Endothelial cell (in vitro differentiated cells): ENCODE results near the gene CD22. TPM values are rescaled to one million over a fixed set of nuclear protein-coding genes. Genes with fewer than 3 reads are reported as not detected.

Experiments
- DNase-seq: peaks from one replicate; pipeline ENCODE4 v3.0.0; 2021; ENCODE audit warnings: low spot score
- H3K27ac Mint-ChIP-seq: one replicate; pipeline ENCODE4 v1.8.0; 2021; ENCODE audit warnings: mixed read lengths, inconsistent platforms; ENCODE audit not compliant: unreplicated experiment
- H3K27me3 Mint-ChIP-seq: one replicate; pipeline ENCODE4 v1.8.0; 2021; ENCODE audit warnings: mild to moderate bottlenecking, moderate library complexity, mixed read lengths, inconsistent platforms; ENCODE audit not compliant: unreplicated experiment
- H3K36me3 Mint-ChIP-seq: one replicate; pipeline ENCODE4 v1.8.0; 2021; ENCODE audit warnings: mild to moderate bottlenecking, low read depth, mixed read lengths, inconsistent platforms; ENCODE audit not compliant: unreplicated experiment
- H3K4me1 Mint-ChIP-seq: one replicate; pipeline ENCODE4 v1.8.0; 2021; ENCODE audit warnings: mild to moderate bottlenecking, mixed read lengths, inconsistent platforms; ENCODE audit not compliant: unreplicated experiment
- H3K4me3 Mint-ChIP-seq: one replicate; pipeline ENCODE4 v1.8.0; 2021; ENCODE audit warnings: mild to moderate bottlenecking, mixed read lengths, inconsistent platforms; ENCODE audit not compliant: unreplicated experiment
- H3K9me3 Mint-ChIP-seq: one replicate; pipeline ENCODE4 v1.8.0; 2021; ENCODE audit warnings: mixed read lengths, inconsistent platforms; ENCODE audit not compliant: unreplicated experiment
- CTCF ChIP-seq: fragments of 200-600 bp; sonication (generic); IDR thresholded peaks from one replicate; pipeline ENCODE4 v1.5.0; 2021; ENCODE audit warnings: antibody characterized with exemption; ENCODE audit not compliant: unreplicated experiment
- total RNA-seq: library from RNA; stranded (reverse); fragmentation: NEBNext Ultra II Directional; extraction: Animal tissue kit (Norgen Biotek cat#: 25700); gene quantifications from one replicate; pipeline ENCODE4 v1.2.1, GENCODE V29; 2021; ENCODE audit not compliant: unreplicated experiment

Gene CD22
- total RNA-seq, 1 donor from 2014 or later = not detected

GRCh38 chr19:35360880-35361420, 32.0 kb downstream of the CD22 start:
- Mint-ChIP-seq H3K27ac (no peak overlapping the region), H3K4me3 (no peak overlapping the region), H3K9me3 (no peaks in the 10 kb centered on the region), H3K4me1 (peaks cover 8% of the 10 kb centered on the region), H3K27me3 (peaks cover 5% of the 10 kb centered on the region), H3K36me3 (no peaks in the 10 kb centered on the region)
- no peak for DNase-seq
- no peak for TF ChIP-seq CTCF

DNA sequence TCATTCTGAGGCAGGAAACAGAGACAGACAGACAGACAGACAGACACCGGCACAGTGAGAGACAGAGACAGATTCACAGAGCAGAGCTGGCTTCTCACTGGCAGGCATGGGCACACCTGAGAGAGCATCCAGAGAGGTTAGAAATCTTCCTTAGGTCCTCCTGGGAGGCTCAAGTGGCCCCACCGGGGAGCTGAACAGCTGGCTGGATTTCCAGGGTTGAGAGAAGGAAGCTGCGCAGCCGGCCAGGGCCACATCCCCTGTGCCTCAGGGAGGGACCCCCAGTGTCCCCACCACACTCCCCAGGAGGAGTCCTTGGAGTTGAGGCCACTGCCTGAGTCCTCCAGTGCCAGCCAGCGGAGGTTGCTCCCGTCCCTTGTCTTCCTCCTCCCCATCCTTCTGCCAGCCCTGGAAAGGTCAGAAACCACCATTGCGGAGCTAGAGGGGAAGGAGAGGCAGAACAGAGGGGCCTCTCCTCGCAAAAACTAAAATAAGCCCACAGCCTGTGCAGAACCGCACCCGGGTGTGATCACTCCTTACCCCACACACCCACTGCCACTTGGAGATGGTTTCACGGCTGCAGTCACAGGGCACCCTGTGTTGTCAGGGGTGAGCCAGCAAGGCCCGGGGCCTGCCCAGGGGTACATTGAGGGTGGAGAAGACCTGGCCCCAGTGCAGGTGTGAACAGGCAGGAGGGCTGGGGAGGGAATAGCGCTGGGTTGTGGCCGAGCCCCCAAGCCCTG, 33.4 kb downstream of the CD22 start:
- Mint-ChIP-seq H3K4me3 (no peak overlapping the region), H3K4me1 (peaks cover 8% of the 10 kb centered on the region), H3K36me3 (no peaks in the 10 kb centered on the region), H3K27me3 (peaks cover 4% of the 10 kb centered on the region), H3K9me3 (no peaks in the 10 kb centered on the region), H3K27ac (no peak overlapping the region)
- TF ChIP-seq CTCF = no peak
- DNase-seq = no peak

DNA sequence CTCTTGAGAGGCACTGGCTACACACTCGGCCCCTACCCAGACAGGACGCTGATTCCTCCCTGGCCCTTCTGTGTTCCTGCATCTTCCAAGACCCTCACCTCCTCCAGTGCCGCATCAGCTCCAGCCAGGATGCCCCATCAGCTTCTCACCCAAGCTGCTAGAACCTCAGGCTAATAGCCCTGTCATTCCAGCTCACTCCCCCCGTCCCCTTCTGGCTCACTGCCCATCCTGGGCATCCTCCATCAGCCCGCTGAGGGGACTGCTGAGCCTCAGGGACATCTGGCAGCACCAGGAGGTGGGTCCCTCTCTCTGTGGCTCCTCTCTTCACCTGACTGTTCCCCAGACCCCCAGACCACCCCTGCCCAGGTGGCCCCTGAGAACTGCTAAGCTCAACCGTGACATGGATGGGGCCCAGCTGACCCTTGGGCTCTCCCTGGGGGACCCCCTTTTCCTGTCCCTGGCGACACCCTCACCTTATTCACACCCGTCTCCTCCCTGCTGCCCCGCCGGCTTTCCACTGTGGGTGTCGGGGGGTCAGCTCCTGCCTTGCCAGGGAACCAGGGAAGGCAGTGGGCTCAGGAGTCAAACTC, 34.1 kb downstream of the CD22 start:
- Mint-ChIP-seq H3K27ac (no peak overlapping the region), H3K4me3 (no peak overlapping the region), H3K27me3 (peaks cover 4% of the 10 kb centered on the region), H3K36me3 (no peaks in the 10 kb centered on the region), H3K9me3 (no peaks in the 10 kb centered on the region), H3K4me1 (peaks cover 2% of the 10 kb centered on the region)
- TF ChIP-seq CTCF = no peak
- no peak for DNase-seq

DNA sequence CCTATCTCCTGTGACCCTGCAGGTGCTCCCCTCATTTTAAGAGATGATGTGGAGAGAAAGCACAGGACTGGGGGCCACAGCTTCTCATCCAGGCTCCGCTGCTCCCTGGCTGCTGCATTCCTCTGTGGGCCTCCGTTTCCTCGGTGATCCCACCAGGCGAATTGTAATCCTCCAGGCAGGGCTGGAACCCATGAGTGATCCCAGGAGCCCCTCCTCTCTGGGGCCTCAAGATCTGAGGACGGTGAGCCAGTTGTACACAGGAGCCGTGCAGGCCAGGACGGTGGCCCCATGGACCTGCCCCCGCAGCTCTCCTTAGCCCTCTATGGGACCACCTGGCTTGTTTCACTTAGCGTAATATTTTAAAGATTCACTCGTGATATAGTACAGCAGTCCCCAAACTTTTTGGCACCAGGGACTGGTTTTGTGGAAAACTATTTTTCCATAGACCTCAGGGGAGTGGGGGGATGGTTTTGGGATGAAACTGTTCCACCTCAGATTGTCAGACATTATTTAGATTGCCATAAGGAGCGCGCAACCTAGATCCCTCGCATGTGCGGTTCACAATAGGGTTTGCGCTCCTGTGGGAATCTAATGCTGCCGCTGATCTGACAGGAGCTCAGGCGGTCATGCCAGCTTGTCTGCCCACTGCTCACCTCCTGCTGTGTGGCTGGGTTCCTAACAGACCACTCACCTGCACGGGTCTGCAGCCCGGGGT, 34.9 kb downstream of the CD22 start:
- peaks cover 4% of the 10 kb centered on the region for H3K27me3 Mint-ChIP-seq
- TF ChIP-seq CTCF = no peak
- no peaks in the 10 kb centered on the region for H3K4me1 Mint-ChIP-seq
- no peak for DNase-seq
- H3K27ac Mint-ChIP-seq = no peak overlapping the region
- no peak overlapping the region for H3K4me3 Mint-ChIP-seq
- no peaks in the 10 kb centered on the region for H3K36me3 Mint-ChIP-seq
- no peaks in the 10 kb centered on the region for H3K9me3 Mint-ChIP-seq
